GM21381 (cell line): Measurements from ENCODE around the gene MCCC1.
"Not testable (repeated sequence)": the region's sequence is repeated elsewhere in the genome, so short reads cannot be mapped to it uniquely, and the experiment has no call there.

Experiments
- ATAC-seq: cut with Tn5 transposase; IDR thresholded peaks from one replicate; pipeline ENCODE4 v1.9.1; 2021; ENCODE audit warnings: mild to moderate bottlenecking, moderate library complexity; ENCODE audit not compliant: unreplicated experiment

Gene MCCC1

DNA sequence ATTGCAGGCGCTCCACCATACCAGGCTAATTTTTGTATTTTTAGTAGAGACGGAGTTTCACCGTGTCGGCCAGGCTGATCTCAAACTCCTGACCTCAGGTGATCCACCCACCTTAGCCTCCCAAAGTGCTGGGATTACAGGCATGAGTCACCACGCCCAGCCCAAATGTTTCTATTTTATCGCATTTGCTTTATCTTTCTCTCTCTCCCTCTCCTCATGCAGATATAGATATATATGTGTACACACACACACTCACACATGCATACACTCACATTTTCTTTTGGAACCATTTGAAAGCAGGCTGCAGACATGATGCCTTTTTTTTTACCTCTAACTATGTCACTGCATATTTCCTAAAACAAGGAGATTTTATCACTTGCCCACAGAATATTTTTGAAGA, 7.3 kb upstream of the MCCC1 start:
- no peak for ATAC-seq

DNA sequence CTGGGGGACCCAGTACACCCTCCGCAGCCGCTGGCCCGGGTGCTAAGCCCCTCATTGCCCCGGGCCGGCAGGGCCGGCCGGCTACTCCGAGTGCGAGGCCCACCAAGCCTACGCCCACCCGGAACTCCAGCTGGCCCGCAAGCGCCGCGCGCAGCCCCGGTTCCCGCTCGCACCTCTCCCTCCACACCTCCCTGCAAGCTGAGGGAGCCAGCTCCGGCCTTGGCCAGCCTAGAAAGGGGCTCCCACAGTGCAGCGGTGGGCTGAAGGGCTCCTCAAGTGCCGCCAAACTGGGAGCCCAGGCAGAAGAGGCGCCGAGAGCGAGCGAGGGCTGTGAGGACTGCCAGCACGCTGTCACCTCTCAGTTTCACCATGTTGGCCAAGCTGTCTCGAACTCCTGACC, 4.7 kb upstream of the MCCC1 start:
- not testable (repeated sequence) for ATAC-seq

DNA sequence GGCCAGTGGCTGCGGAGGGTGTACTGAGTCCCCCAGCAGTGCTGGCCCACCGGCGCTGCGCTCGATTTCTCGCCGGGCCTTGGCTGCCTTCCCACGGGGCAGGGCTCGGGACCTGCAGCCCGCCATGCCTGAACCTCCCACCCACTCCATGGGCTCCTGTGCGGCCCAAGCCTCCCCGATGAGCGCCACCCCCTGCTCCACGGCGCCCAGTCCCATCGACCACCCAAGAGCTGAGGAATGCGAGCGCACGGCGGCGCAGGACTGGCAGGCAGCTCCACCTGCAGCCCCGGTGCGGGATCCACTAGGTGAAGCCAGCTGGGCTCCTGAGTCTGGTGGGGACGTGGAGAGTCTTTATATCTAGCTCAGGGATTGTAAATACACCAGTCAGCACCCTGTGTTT, 1.7 kb upstream of the MCCC1 start:
- ATAC-seq = not testable (repeated sequence)

DNA sequence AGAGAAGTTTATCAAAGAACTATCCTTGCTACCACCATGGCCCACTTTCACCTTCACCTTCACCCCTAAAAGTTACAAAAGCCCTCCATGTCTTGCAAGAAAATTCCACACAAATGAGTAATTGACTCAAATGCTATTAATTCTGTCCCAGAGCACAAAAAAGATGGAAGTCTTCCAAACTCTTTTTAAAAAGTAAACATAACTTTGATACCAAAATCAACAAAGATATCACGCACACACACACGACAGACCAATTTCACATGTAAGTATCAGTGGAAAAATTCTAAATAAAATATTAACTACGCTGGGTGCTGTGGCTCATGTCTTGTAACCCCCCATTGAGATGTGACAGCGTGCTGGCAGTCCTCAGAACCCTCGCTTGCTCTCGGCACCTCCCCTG, 1.1 kb upstream of the MCCC1 start:
- ATAC-seq = no peak

DNA sequence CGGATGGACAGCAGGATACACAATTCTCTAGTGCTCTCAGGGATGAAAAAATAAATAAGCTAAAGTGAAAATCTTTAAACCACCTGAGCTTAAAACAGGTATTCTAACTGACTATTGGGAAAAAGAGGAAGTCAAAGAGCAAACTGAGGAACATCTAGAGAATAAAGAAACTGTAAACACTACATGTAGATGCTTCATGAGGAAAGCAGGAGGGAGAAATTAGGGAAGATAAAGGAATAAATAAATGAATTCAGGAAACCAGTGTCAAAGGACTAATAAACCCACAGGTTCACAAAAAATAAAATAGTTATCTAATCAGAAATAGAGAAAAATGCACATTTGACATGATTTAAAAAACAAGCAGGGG, 525 bp upstream of the MCCC1 start:
- no peak for ATAC-seq

DNA sequence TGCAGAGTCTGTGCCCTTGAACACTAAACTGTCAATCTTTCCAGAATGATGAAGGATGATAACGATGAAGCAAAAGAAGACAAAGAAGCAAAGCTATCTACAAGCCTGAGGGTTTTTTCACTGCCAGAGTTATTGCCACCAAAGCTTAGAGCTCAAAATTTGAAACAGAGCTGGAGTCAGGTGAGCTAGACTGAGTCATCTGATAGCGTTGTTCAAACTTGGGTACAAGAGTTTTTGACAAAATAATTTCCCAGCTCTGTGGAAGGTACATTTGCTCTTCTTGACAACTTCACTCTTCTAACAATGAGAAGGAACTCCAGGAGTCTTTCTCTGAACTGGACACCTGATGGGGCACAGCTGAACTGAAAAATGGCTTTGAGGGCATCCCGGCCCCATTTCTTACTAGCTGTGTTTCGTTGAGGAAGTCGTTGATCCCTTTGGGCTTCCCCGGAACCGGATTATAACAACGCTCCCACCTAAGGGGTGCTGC, 715 bp downstream of the MCCC1 start:
- no peak for ATAC-seq

DNA sequence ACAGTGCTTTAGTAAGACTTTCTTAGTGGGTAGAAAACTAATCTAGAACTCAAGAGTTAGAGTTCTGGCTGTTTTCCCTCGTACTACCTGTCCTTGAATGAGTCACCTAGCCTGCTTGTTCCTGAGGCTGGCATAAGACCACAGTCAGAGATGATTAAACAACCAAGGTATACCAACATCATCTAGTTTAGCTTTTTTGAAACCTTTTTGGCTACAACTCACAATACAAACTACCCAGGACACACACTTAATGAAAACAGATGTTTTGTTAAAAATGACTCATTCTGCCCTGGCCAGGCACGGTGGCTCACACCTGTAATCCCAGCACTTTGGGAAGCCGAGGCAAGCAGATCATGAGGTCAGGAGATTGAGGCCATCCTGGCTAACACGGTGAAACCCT, 4.6 kb downstream of the MCCC1 start:
- no peak for ATAC-seq

DNA sequence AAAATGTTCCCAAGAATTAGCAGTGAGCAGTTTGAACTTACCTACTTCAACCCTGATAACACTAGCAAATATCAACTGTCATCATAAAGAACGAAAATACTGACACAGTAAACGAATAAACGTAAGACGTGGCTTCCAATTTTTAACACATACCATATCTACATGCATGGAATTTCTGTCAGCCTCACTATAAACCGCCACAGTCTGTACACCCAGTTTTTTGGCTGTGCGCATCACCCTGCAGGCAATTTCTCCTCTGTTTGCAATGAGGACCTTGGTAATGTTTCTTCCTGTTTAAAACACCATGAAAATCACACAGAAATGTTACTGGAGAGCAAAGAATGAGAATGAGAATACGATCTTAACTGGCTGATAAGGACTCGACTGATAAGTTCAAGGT, 7.0 kb downstream of the MCCC1 start:
- ATAC-seq = no peak

DNA sequence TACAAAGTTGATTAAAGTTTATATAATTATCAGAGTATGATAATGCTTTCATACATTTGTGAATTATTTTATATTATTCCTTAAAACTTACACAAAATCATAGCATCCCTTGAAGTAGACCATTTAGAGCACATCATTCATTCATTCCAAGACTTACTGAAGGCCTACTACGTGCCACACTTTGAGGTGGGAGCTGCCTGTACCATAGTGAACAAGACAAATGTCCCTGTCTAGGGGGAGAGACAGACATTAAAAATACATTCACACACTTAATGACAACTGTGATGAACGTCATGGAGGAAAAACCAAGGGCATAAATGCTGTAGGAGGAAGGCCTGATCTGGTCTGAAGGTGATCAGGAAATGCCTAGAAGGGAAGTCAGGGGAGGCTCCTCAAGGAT, 12.1 kb downstream of the MCCC1 start:
- ATAC-seq = no peak

DNA sequence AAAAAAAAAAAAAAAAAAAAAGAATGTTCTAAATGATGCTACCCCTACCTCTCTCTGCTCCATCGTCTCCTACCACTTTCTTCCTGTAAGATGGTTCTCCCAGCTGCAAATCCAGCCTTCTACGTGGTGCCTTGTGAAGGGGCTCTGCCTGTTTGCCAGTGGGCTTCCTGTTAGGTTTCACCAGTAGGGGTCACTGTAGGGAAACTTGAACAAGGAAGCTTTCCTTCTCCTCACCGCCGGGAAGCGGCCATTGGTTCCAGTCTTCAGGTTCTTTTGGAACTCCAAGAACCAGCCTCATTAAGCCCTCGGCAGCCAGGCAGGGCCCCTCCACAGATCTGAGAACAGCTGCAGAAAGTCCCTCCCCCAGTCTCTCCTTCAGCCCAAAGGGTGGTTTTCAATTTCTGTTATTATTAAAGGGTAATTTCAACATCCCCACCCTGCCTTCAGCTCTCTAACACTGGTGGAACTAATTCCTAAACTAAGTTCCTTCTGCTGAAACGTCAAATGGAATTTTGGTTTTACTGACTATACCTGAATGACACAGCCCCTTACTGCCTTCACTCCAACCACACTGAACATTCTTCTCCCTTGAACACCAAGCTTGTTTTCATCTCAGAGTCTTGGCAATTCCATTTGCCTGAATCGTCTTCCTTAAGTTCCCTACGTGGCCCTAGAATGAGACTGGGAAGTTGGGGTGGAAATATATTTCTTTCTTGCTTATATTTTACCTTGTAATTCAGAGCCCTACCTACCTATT, 13.5 kb downstream of the MCCC1 start:
- ATAC-seq = no peak

DNA sequence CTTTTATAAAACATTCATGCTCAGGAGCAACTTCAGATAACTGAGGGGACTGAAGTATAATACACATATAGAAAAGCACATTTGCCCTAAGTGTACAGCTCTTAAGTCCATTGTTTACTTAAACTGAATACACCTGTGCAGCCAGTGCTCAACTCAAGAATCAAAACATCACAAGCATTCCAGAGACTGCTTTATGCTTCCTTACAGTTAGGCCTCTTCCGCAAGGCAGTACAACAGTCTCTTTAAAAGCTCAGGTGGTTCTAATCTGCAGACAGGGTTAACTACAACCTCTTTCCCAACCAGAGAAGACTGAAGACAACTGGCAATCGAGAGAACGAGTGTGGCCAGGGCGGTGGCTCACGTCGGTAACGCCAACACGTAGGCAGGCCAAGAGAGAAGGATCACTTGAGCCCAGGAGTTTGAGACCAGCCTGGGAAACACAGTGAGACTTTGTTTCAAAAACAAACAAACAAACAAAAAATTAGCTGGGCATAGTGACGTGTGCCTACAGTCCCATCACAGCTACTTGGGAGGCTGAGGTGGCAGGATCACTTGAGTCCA, 16.9 kb downstream of the MCCC1 start:
- ATAC-seq = no peak

DNA sequence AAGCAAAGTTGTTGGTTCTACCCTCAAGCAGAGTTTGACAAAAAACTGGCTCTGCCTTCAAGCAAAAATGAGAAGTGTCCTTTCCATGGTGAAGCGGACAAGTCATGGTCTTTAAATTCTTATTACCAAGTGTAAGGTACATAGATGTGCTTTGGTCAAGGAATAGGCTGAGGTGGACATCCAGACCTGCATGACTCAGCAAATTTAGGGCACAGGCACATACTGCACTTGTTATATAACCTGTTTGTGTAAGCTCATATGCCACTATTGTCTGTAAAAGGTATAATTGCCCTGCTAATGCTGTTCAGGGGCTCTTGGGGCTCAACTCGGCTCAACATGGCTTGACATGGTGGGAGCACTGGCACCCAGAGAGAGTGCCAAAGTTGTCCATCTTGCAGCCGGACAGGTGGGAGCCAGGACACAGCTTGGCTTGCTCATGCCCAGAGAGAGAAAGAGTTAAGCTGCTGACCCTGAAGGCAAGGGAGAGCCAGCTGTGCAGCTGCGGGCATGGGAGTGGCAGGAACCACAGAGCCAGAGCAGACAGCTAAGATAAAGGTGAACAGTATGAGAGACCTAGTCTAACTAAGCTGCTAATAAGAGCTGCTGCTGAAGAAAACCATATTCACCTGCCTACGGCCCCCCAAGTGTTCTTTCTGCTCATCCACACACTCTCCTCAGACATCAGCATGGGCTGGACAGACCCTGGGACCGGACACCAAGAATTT, 17.7 kb downstream of the MCCC1 start:
- no peak for ATAC-seq

DNA sequence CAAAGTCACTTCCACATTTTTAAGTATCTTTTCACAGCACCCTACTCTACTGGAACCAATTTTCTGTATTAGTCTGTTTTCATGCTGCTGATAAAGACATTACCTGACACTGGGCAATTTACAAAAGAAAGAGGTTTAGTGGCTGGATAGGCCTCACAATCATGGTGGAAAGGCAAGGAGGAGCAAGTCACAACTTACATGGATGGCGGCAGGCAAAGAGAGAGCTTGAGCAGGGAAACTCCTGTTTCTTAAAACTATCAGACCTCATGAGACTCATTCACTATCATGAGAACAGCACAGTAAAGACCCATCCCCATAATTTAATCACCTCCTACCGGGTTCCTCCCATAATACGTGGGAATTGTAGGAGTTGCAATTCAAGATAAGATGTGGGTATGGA, 18.7 kb downstream of the MCCC1 start:
- no peak for ATAC-seq

DNA sequence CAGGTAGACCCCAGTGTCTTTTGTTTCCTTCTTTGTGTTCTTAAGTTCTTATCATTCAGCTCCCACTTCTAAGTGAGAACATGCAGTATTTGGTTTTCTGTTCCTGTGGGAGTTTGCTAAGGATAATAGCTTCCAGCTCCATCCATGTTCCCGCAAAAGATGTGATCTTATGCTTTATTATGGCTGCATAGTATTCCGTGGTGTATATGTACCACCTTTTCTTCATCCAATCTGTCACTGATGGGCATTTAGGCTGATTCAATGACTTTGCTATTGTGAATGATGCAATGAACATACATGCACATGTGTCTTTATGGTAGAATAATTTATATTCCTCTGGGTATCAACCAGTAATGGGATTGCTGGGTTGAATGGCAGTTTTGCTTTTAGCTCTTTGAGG, 24.4 kb downstream of the MCCC1 start:
- ATAC-seq = no peak

DNA sequence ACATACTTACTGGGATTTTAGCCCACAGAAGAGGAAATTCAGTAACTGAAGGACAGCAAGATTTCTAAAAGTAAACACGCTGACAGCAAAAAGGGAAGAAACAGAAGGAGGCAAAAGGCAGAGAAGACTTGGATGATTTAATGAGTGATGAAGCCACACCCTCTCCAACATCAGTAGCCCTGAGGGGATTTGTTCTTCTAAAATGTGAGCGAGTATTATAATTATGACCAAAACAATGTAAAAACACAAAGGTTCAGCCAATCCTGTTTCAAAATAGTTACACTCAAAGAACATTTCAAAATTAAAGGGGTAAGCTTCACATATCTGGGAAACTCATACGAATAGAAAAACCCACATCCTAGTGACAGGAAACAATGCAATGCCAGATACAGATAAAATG, 25.0 kb downstream of the MCCC1 start:
- no peak for ATAC-seq

DNA sequence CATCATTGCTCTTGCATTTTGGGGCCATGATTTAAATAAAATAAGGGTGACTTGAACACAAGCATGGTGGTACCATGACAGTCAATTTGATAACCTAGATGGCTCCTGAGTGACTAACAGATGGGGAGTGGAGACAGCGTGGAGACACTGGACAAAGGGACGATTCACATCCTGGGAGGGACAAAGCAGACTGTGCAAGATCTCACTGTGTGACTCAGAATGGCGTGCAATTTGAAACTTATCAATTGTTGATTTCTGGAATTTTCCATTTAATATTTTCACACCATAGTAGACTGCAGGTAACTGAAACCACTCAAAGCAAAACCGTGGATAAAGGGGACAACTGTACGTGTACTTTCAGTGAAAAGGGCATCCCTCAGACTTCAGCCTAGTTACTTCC, 25.5 kb downstream of the MCCC1 start:
- no peak for ATAC-seq

DNA sequence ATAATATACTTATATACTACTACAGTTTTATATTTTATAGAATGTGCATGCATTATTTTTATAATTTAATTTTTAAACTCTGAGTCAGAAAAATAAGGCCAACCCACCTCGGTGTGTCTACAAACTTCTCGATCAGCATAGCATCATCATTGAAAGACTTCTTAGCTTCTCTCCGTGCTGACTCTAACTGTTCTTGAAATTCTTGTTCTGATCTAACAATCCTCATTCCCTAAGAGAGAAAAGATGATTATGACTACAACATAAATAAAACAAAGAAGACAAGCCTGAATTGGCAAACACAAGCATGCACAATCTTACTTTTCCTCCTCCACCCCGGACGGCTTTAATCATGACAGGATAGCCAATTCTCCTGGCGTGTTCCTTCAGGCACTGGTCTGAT, 28.4 kb downstream of the MCCC1 start:
- no peak for ATAC-seq

DNA sequence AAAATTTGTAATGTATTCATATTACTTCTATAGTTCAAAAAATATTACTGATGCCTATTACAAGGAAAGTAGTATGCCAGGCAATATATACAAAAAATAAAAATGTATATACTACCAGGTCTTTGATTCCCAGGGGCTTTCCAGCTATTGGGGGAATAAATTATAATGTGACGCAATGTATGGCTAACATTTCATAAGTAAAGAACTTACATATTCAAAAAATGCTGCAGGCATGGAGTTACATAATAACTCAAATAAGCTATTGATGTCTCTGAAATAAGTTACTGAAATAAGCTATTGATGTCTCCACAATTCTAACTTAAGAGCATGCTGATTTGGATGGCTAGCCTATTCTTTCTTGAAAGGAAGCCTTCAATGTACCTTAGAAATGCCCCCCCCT, 30.2 kb downstream of the MCCC1 start:
- no peak for ATAC-seq

DNA sequence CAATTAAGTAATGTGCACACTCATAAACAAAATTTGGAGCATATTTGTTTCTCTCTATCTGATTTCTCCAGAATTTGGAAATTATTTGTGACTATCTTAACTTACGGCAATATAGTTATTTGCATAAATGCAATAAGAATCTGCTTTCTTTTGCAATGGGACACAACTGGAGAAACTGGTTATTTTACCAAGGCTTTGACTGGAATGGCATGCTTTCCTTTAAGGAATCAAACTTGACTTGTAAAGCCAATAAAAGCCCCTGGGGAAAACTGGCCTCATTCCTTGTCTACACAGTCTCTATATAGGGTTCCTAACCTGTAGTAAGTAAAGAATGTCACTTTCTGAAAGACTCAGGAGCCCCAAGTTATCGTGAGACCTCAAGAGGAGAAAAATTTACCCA, 32.4 kb downstream of the MCCC1 start:
- not testable (repeated sequence) for ATAC-seq

DNA sequence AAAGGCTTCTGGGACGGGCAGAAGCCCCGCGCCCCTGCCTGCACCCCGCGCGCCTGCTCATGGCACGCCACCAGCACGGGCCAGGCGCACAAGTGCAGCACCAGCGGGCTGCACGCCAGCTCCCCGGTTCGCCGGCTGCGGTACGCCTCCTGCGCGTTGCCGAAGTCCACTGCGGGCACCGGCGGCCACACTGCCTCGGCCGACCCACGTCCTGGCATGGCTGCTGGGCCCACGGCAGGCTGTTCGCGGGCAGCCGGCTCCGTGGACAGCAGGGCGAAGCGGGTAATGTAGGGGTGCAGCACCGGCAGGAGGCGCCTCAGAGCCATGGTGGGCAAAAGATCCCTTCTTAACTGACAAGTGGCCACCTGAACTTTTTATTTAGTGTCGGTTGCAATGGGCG, 34.8 kb downstream of the MCCC1 start:
- no peak for ATAC-seq

DNA sequence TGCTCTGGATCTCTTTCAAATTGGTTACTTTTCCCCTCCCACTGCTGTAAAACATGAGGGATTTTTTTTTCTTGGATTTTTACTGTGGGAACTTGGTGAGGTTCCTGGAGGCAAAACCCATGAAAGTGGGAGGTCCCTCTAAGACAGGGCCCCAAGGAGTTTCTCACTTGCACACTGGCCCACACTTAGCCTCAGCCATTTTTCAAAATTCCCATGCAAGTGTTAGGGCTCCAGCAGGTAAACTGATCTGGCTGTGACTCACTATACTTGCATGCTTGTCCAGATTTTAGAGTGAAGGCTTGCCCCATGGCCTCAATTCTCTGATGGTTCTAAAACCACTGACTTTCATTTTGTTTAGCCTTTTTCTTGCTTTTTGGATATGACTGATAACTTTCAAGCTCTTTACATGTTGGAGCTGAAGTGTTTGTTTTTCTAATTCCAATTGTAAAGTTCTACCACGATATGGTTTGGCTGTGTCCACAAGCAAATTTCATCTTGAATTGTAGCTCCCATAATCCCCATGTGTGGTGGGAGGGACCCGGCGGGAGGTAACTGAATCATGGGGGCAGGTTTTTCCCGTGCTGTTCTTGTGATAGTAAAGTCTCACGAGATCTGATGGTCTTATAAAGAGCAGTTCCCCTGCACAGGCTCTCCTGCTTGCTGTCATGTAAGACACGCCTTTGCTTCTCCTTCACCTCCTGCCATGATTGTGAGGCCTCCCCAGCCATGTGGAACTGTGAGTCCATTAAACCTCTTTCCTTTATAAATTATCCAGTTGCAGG, 37.7 kb downstream of the MCCC1 start:
- ATAC-seq = no peak
